HepG2 (cell line): Measurements from ENCODE around the gene UBQLN4. TPM values are rescaled to one million over a fixed set of nuclear protein-coding genes. Genes with fewer than 3 reads are reported as not detected.
A peak's percentile ranks its signal among the peaks of the same experiment; 100 is the strongest.

Experiments
- AGO2 ChIP-seq: fragments of 200-400 bp; formaldehyde crosslinking; optimal IDR thresholded peaks from 2 replicates; pipeline ENCODE3; 2017; ENCODE audit warnings: mild to moderate bottlenecking, low read depth, low read length, moderate library complexity
- CBX1 ChIP-seq: IDR thresholded peaks from one replicate; pipeline ENCODE4 v1.6.1; 2016; ENCODE audit warnings: antibody characterized with exemption, low read depth
- FOXO1 ChIP-seq: sonication (generic); formaldehyde crosslinking; IDR thresholded peaks from 2 replicates; pipeline ENCODE4 v1.4.0; 2020; ENCODE audit warnings: missing genetic modification reagents
- HOXA3 ChIP-seq: sonication (generic); formaldehyde crosslinking; IDR thresholded peaks from 2 replicates; pipeline ENCODE4 v1.5.0; 2020; ENCODE audit warnings: missing genetic modification reagents
- HOXA9 ChIP-seq: sonication (generic); formaldehyde crosslinking; IDR thresholded peaks from 2 replicates; pipeline ENCODE4 v1.8.1; 2022; ENCODE audit warnings: missing genetic modification reagents, mild to moderate bottlenecking, moderate library complexity, borderline replicate concordance
- KIAA2018 ChIP-seq: sonication (generic); formaldehyde crosslinking; IDR thresholded peaks from 2 replicates; pipeline ENCODE4 v1.5.0; 2020; ENCODE audit warnings: mild to moderate bottlenecking, missing genetic modification reagents, borderline replicate concordance
- KLF16 ChIP-seq, 2 experiments: sonication (generic) in 1 of 2; formaldehyde crosslinking in 1 of 2; IDR thresholded peaks; 2 replicates each; pipeline versions ENCODE4 v1.6.1 to v1.8.0; 2016 to 2023; ENCODE audit warnings: missing genetic modification reagents in 2 of 2, missing compliant biosample characterization in 1 of 2
- KMT2B ChIP-seq: IDR thresholded peaks from 2 replicates; pipeline ENCODE4 v1.6.1; 2016; ENCODE audit warnings: missing genetic modification reagents, missing compliant biosample characterization
- PHF5A ChIP-seq: IDR thresholded peaks from one replicate; pipeline ENCODE4 v1.6.1; 2018; ENCODE audit warnings: low read depth, missing genetic modification reagents; ENCODE audit not compliant: unreplicated experiment
- PHF8 ChIP-seq: sonication (generic); formaldehyde crosslinking; IDR thresholded peaks from 2 replicates; pipeline ENCODE4 v1.5.0; 2020; ENCODE audit warnings: missing genetic modification reagents
- PITX1 ChIP-seq: sonication (generic); formaldehyde crosslinking; IDR thresholded peaks from 2 replicates; pipeline ENCODE4 v1.5.1; 2020; ENCODE audit warnings: mild to moderate bottlenecking, missing genetic modification reagents
- SMARCE1 ChIP-seq: fragments of 450-650 bp; IDR thresholded peaks from 2 replicates; pipeline ENCODE4 v1.6.1; 2017; ENCODE audit warnings: borderline replicate concordance
- STAG1 ChIP-seq: sonication (generic); formaldehyde crosslinking; IDR thresholded peaks from 2 replicates; pipeline ENCODE4 v1.4.0; 2020; ENCODE audit warnings: missing genetic modification reagents
- ZNF234 ChIP-seq: sonication (generic); formaldehyde crosslinking; conservative IDR thresholded peaks from 2 replicates; pipeline ENCODE4 v1.5.1; 2020; ENCODE audit warnings: mild to moderate bottlenecking, missing genetic modification reagents
- ZNF282 ChIP-seq: fragments of 450-650 bp; IDR thresholded peaks from 2 replicates; pipeline ENCODE4 v1.6.1; 2018; ENCODE audit not compliant: partially characterized antibody
- ZNF430 ChIP-seq: sonication (generic); formaldehyde crosslinking; IDR thresholded peaks from 2 replicates; pipeline ENCODE4 v1.9.0; 2021; ENCODE audit warnings: mild to moderate bottlenecking, missing genetic modification reagents
- ZNF556 ChIP-seq: sonication (generic); formaldehyde crosslinking; IDR thresholded peaks from 2 replicates; pipeline ENCODE4 v1.4.0; 2020; ENCODE audit warnings: mild to moderate bottlenecking, missing genetic modification reagents, borderline replicate concordance
- ZNF773 ChIP-seq: sonication (generic); formaldehyde crosslinking; IDR thresholded peaks from 2 replicates; pipeline ENCODE4 v1.4.0; 2020; ENCODE audit warnings: missing genetic modification reagents, borderline replicate concordance
- ZNF781 ChIP-seq: sonication (generic); formaldehyde crosslinking; IDR thresholded peaks from 2 replicates; pipeline ENCODE4 v1.5.1; 2020; ENCODE audit warnings: borderline replicate concordance, mild to moderate bottlenecking, missing genetic modification reagents; ENCODE audit errors: not compliant biosample characterization
- polyA plus RNA-seq, 8 experiments: library from polyadenylated mRNA; depleted of rRNA in 3 of 8; stranded (reverse) in 7 of 8; unstranded in 1 of 8; fragments of >200 nt; fragmentation: Illumina TruSeq in 4 of 8; extraction: Trizol in 4 of 8; gene quantifications; 2 replicates each; pipeline versions ENCODE4 v1.2.1 to v1.2.3, GENCODE V29; 2011 to 2016; ENCODE audit warnings: low read depth in 4 of 8, missing spikeins in 1 of 8, mixed read lengths in 1 of 8; ENCODE audit not compliant: insufficient read depth in 1 of 8
- total RNA-seq, 5 experiments: library from RNA; depleted of rRNA; stranded (reverse); fragments of >200 nt; fragmentation: Illumina TruSeq; extraction: Trizol; gene quantifications; 2 replicates each; pipeline ENCODE4 v1.2.3, GENCODE V29; 2016; ENCODE audit warnings: low read depth in 1 of 5
- TF ChIP-seq, protein P1 (sequence below): sonication (generic); formaldehyde crosslinking; IDR thresholded peaks from 2 replicates; pipeline ENCODE4 v1.5.1; 2020; ENCODE audit warnings: missing genetic modification reagents, mild to moderate bottlenecking, borderline replicate concordance

UBQLN4 gene
- total and polyA plus RNA-seq, 2 of the 13 experiments (the other 11 are each of a cell fraction or from before 2014, with no cell fraction given): 31.5 to 39.8 TPM

DNA sequence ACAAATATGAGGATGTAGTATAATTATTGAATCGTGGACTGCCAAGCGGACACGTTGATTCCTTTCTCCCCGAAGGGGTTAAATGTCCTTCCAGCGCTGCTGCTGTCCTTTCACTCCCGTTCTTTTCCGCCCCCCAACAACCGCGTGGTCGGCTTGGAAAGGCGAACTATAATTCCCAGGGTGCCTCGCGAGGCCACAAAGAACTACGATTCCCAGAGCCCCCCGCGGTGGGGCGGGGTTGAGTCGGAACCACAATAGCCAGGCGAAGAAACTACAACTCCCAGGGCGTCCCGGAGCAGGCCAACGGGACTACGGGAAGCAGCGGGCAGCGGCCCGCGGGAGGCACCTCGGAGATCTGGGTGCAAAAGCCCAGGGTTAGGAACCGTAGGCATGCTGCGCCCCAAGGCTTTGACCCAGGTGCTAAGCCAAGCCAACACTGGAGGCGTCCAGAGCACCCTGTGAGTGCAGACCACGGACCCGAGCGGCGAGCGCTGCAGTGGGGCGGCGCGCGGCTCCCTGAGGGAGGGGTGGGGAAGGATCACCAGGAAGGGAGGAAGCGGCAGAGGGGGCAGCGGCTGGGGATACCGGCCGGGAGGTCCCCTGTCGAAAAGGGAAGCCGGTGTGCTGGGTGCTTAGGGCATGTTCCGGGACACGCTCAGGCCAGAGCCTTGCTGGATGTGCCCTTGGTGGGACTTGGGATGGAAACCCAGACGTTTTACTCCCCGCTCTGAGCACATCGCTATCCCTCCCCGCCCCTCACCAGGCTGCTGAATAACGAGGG is 1.1 kb upstream of the UBQLN4 start, which contains the start of gene LAMTOR2 (continued):
- TF ChIP-seq SMARCE1 (no peak), FOXO1 (CRISPR knock-in tag) (no peak), PHF8 (CRISPR knock-in tag) (peak; percentile 96), HOXA9 (CRISPR knock-in tag) (no peak), ZNF556 (CRISPR knock-in tag) (peak; percentile 12; the same call in 1 of the 2 replicates), CBX1 (no peak), PITX1 (CRISPR knock-in tag) (peak; percentile 29; the same call in 1 of the 2 replicates), KIAA2018 (CRISPR knock-in tag) (no peak), ZNF234 (CRISPR knock-in tag) (no peak), KLF16 (CRISPR knock-in tag; IDR thresholded peaks at IDR 0.05) (peak in 1 of 2 experiments; percentile 68; a peak in 2 of 4 replicates), AGO2 (no peak), KMT2B (CRISPR knock-in tag) (peak; percentile 83), HOXA3 (CRISPR knock-in tag) (peak; percentile 85), ZNF282 (no peak), ZNF773 (CRISPR knock-in tag) (peak; percentile 14; the same call in 1 of the 2 replicates), ZNF430 (CRISPR knock-in tag) (peak; percentile 45; the same call in 1 of the 2 replicates), STAG1 (CRISPR knock-in tag) (no peak), ZNF781 (CRISPR knock-in tag) (no peak), PHF5A (CRISPR knock-in tag) (no peak)
- TF ChIP-seq, protein P1, sequence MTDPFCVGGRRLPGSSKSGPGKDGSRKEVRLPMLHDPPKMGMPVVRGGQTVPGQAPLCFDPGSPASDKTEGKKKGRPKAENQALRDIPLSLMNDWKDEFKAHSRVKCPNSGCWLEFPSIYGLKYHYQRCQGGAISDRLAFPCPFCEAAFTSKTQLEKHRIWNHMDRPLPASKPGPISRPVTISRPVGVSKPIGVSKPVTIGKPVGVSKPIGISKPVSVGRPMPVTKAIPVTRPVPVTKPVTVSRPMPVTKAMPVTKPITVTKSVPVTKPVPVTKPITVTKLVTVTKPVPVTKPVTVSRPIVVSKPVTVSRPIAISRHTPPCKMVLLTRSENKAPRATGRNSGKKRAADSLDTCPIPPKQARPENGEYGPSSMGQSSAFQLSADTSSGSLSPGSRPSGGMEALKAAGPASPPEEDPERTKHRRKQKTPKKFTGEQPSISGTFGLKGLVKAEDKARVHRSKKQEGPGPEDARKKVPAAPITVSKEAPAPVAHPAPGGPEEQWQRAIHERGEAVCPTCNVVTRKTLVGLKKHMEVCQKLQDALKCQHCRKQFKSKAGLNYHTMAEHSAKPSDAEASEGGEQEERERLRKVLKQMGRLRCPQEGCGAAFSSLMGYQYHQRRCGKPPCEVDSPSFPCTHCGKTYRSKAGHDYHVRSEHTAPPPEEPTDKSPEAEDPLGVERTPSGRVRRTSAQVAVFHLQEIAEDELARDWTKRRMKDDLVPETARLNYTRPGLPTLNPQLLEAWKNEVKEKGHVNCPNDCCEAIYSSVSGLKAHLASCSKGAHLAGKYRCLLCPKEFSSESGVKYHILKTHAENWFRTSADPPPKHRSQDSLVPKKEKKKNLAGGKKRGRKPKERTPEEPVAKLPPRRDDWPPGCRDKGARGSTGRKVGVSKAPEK (CRISPR knock-in tag): no peak
